Measurements from ENCODE around the gene ZBTB16. TPM values are rescaled to one million over a fixed set of nuclear protein-coding genes. Genes with fewer than 3 reads are reported as not detected.

The ZBTB16 gene
- polyA plus RNA-seq, 1 donor from 2014 or later: 0.45 TPM

DNA sequence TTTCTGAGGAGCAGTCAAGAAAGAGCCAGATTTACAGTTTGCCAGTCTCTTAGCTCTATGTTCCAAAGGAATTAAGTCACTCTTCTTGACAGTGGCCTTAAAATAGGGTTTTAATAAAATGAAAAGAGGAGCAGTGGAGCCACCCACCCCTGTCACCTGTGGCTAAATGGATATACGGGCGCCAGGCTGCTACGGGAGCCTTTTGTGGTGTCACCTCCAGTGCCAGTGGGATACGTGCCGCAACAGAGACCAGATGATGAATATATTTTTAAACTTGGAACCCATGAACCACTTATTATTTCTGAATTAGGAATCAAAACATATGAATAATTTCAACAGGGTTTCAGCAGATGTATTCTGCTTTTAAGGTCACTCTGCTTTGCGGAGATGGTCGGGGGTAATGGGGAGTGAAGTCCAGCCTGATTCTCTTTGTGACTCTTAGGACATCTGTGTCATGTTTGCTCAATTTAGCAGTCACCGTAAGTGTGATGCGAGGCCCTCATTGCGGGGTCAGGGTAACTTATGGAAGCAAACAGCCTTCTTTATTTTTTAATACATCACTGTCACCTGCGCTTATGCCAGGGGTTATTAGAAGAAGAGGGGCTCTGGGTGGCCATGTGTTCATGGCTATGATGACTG, 64.3 kb downstream of the ZBTB16 start:
- Histone ChIP-seq H3F3A (ENCODE audit: insufficient read depth, low read length, poor library complexity, severe bottlenecking) (no peaks in the 10 kb centered on the region), H3K9ac (ENCODE audit: low read length) (no peak overlapping the region), H3K9me2 (ENCODE audit: insufficient read depth, low read length) (no peaks in the 10 kb centered on the region), H3K4me2 (ENCODE audit: low read length) (no peak overlapping the region), H3K9me3 (ENCODE audit: low read length) (no peaks in the 10 kb centered on the region), H4K20me1 (ENCODE audit: insufficient read depth) (no peaks in the 10 kb centered on the region), H3K36me3 (ENCODE audit: insufficient read depth, low read length) (no peaks in the 10 kb centered on the region), H3K27me3 (ENCODE audit: insufficient read depth, low read depth, low read length) (no peaks in the 10 kb centered on the region), H3K79me2 (replicated peaks; ENCODE audit: insufficient read depth, low read length) (peaks cover 7% of the 10 kb centered on the region), H3K27ac (ENCODE audit: low read length) (no peak overlapping the region), H2AFZ (ENCODE audit: low read depth, low read length) (no peak overlapping the region), H3K4me3 (ENCODE audit: low read length) (no peak overlapping the region)
- TF ChIP-seq TAF1 (IDR thresholded peaks at IDR 0.05; ENCODE audit: low read depth): no peak

DNA sequence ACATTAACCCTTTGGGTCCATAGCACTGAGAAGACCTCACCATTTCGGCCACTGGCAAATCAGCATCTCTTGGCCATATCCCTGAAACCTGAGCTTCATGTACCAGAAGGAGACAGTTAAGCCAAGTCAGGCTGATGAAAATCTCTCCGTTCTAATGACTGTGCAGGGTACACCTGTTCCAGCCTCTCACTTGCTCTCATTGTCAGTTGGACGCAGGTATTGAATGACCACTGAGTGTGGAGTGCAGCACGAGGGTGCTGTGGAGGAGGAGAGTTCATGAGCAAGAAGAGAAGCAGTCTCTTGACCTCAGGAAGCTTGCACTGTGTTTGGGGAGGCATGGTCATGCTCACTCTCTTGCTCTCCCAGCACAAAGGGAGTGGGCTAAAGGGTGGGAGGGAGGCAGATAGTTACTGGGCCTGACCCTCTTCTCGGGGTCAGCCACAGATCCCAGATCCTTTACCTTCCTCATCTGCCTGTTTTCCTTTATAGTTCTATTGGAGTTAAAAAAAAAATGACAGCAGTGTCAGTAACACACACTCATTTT, 65.2 kb downstream of the ZBTB16 start:
- H3K79me2 ChIP-seq (replicated peaks; ENCODE audit: insufficient read depth, low read length): peaks cover 7% of the 10 kb centered on the region
- H3K9me2 ChIP-seq (ENCODE audit: insufficient read depth, low read length): no peaks in the 10 kb centered on the region
- no peaks in the 10 kb centered on the region for H3F3A ChIP-seq (ENCODE audit: insufficient read depth, low read length, poor library complexity, severe bottlenecking)
- no peak overlapping the region for H3K4me3 ChIP-seq (ENCODE audit: low read length)
- no peaks in the 10 kb centered on the region for H3K27me3 ChIP-seq (ENCODE audit: insufficient read depth, low read depth, low read length)
- no peak overlapping the region for H3K4me2 ChIP-seq (ENCODE audit: low read length)
- H3K9me3 ChIP-seq (ENCODE audit: low read length): no peaks in the 10 kb centered on the region
- no peaks in the 10 kb centered on the region for H3K36me3 ChIP-seq (ENCODE audit: insufficient read depth, low read length)
- H3K9ac ChIP-seq (ENCODE audit: low read length): no peak overlapping the region
- no peak overlapping the region for H3K27ac ChIP-seq (ENCODE audit: low read length)
- TF ChIP-seq RAD21 (conservative IDR thresholded peaks at IDR 0.05): no peak
- TF ChIP-seq EP300 (conservative IDR thresholded peaks at IDR 0.05; ENCODE audit: poor library complexity, severe bottlenecking): no peak
- TF ChIP-seq EZH2 (IDR thresholded peaks at IDR 0.05; ENCODE audit: borderline replicate concordance, insufficient read depth, low read length, poor library complexity, severe bottlenecking): no peak
- TF ChIP-seq, protein P1, sequence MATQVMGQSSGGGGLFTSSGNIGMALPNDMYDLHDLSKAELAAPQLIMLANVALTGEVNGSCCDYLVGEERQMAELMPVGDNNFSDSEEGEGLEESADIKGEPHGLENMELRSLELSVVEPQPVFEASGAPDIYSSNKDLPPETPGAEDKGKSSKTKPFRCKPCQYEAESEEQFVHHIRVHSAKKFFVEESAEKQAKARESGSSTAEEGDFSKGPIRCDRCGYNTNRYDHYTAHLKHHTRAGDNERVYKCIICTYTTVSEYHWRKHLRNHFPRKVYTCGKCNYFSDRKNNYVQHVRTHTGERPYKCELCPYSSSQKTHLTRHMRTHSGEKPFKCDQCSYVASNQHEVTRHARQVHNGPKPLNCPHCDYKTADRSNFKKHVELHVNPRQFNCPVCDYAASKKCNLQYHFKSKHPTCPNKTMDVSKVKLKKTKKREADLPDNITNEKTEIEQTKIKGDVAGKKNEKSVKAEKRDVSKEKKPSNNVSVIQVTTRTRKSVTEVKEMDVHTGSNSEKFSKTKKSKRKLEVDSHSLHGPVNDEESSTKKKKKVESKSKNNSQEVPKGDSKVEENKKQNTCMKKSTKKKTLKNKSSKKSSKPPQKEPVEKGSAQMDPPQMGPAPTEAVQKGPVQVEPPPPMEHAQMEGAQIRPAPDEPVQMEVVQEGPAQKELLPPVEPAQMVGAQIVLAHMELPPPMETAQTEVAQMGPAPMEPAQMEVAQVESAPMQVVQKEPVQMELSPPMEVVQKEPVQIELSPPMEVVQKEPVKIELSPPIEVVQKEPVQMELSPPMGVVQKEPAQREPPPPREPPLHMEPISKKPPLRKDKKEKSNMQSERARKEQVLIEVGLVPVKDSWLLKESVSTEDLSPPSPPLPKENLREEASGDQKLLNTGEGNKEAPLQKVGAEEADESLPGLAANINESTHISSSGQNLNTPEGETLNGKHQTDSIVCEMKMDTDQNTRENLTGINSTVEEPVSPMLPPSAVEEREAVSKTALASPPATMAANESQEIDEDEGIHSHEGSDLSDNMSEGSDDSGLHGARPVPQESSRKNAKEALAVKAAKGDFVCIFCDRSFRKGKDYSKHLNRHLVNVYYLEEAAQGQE (IDR thresholded peaks at IDR 0.05; ENCODE audit: borderline replicate concordance): no peak
- TF ChIP-seq, protein P2, sequence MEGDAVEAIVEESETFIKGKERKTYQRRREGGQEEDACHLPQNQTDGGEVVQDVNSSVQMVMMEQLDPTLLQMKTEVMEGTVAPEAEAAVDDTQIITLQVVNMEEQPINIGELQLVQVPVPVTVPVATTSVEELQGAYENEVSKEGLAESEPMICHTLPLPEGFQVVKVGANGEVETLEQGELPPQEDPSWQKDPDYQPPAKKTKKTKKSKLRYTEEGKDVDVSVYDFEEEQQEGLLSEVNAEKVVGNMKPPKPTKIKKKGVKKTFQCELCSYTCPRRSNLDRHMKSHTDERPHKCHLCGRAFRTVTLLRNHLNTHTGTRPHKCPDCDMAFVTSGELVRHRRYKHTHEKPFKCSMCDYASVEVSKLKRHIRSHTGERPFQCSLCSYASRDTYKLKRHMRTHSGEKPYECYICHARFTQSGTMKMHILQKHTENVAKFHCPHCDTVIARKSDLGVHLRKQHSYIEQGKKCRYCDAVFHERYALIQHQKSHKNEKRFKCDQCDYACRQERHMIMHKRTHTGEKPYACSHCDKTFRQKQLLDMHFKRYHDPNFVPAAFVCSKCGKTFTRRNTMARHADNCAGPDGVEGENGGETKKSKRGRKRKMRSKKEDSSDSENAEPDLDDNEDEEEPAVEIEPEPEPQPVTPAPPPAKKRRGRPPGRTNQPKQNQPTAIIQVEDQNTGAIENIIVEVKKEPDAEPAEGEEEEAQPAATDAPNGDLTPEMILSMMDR (IDR thresholded peaks at IDR 0.05; ENCODE audit: poor library complexity, severe bottlenecking): no peak
- no peak for TF ChIP-seq MXI1 (conservative IDR thresholded peaks at IDR 0.05; ENCODE audit: poor library complexity, severe bottlenecking)
- TF ChIP-seq POLR2AphosphoS5 (IDR thresholded peaks at IDR 0.05): no peak
- TF ChIP-seq SMC3 (conservative IDR thresholded peaks at IDR 0.05; ENCODE audit: poor library complexity): no peak
- TF ChIP-seq TAF1 (IDR thresholded peaks at IDR 0.05; ENCODE audit: low read depth): no peak
- H2AFZ ChIP-seq (ENCODE audit: low read depth, low read length): no peak overlapping the region
- H4K20me1 ChIP-seq (ENCODE audit: insufficient read depth): no peaks in the 10 kb centered on the region
